Activated B cell treated with CpG ODN at 0.5 μM for 24 hours (primary cell): ENCODE measurements around the gene NDUFV3. TPM values are rescaled to one million over a fixed set of nuclear protein-coding genes. Genes with fewer than 3 reads are reported as not detected.

Experiments used
- ATAC-seq: fragments of 200-7000 bp; cut with Tn5 transposase; one replicate; pipeline ENCODE4 v1.10.0; 2021; ENCODE audit warnings: low read depth, mild to moderate bottlenecking, moderate library complexity
- CTCF ChIA-PET: fragments of 350-600 bp; sonication (Branson Sonifier 250); formaldehyde crosslinking; loops from one replicate; lab custom pipeline; 2021; ENCODE audit warnings: antibody characterized with exemption; lab: Charles Lee
- POLR2A ChIA-PET: fragments of 350-600 bp; sonication (Branson Sonifier 250); formaldehyde crosslinking; loops from one replicate; lab custom pipeline; 2021; ENCODE audit warnings: antibody characterized with exemption; lab: Charles Lee
- DNase-seq: peaks from one replicate; pipeline ENCODE4 v3.0.0; 2022
- H3K27ac Mint-ChIP-seq: one replicate; pipeline ENCODE4 v1.8.0; 2020; ENCODE audit warnings: mixed read lengths
- H3K27me3 Mint-ChIP-seq: one replicate; pipeline ENCODE4 v1.8.0; 2021; ENCODE audit warnings: mixed read lengths
- H3K36me3 Mint-ChIP-seq: one replicate; pipeline ENCODE4 v1.8.0; 2021; ENCODE audit warnings: low read depth, mixed read lengths
- H3K4me1 Mint-ChIP-seq: one replicate; pipeline ENCODE4 v1.8.0; 2021; ENCODE audit warnings: mixed read lengths
- H3K4me3 Mint-ChIP-seq: one replicate; pipeline ENCODE4 v1.8.0; 2020; ENCODE audit warnings: mild to moderate bottlenecking, mixed read lengths
- H3K9me3 Mint-ChIP-seq: one replicate; pipeline ENCODE4 v1.8.0; 2020; ENCODE audit warnings: mixed read lengths
- CTCF ChIP-seq: fragments of 200-600 bp; IDR thresholded peaks from one replicate; pipeline ENCODE4 v1.8.0; 2022; ENCODE audit warnings: antibody characterized with exemption, mild to moderate bottlenecking
- intact Hi-C: fragments of 100-400 bp; cut with micrococcal nuclease; formaldehyde crosslinking; loops from one replicate; pipeline ENCODE4 v1.15.1; 2024
- total RNA-seq: library from RNA; stranded (reverse); gene quantifications from 2 replicates; pipeline ENCODE4 v1.2.3, GENCODE V29; 2022

The NDUFV3 gene
- total RNA-seq, 1 donor from 2014 or later: 27.1 TPM

GRCh38 chr21:42880352-42880751, 12.8 kb upstream of the NDUFV3 start:
- intact Hi-C loops: no loop called here
- Mint-ChIP-seq H3K36me3 (peaks cover 22% of the 10 kb centered on the region), H3K27me3 (no peaks in the 10 kb centered on the region), H3K4me1 (peaks cover 23% of the 10 kb centered on the region), H3K9me3 (no peaks in the 10 kb centered on the region), H3K27ac (peak overlapping the region; percentile 95), H3K4me3 (peak overlapping the region; percentile 91)
- TF ChIP-seq CTCF: no peak
- no peak for ATAC-seq
- POLR2A ChIA-PET: interaction anchor here (0.5 to 2.8 kb wide), 2 partner anchors 13 to 32 kb away, joined by 3 to 39 read pairs; partner anchors contain the start of gene NDUFV3
- no peak for DNase-seq
- CTCF ChIA-PET: no interaction called here

- peaks cover 6% of the 10 kb centered on the region for H3K36me3 Mint-ChIP-seq
- ChIA-PET POLR2A (no interaction called here), CTCF (no interaction called here)
- no peak for ATAC-seq
- no peak overlapping the region for H3K4me3 Mint-ChIP-seq
- intact Hi-C loops: no loop called here
- no peak overlapping the region for H3K27ac Mint-ChIP-seq
- TF ChIP-seq CTCF: no peak
- H3K4me1 Mint-ChIP-seq: peaks cover 14% of the 10 kb centered on the region
- DNase-seq: no peak
- no peaks in the 10 kb centered on the region for H3K9me3 Mint-ChIP-seq
- no peaks in the 10 kb centered on the region for H3K27me3 Mint-ChIP-seq
Measured at GRCh38 chr21:42883921-42884320, 9.2 kb upstream of the NDUFV3 start.

GRCh38 chr21:42887326-42887725, 5.8 kb upstream of the NDUFV3 start:
- Mint-ChIP-seq H3K9me3 (no peaks in the 10 kb centered on the region), H3K36me3 (no peaks in the 10 kb centered on the region), H3K4me3 (no peak overlapping the region), H3K27ac (no peak overlapping the region), H3K27me3 (no peaks in the 10 kb centered on the region), H3K4me1 (peaks cover 2% of the 10 kb centered on the region)
- no peak for DNase-seq
- intact Hi-C loops: no loop called here
- no peak for TF ChIP-seq CTCF
- no peak for ATAC-seq
- CTCF ChIA-PET: no interaction called here
- POLR2A ChIA-PET: no interaction called here

GRCh38 chr21:42892582-42892930, 553 bp upstream of the NDUFV3 start:
- H3K4me1 Mint-ChIP-seq: peaks cover 13% of the 10 kb centered on the region
- no peaks in the 10 kb centered on the region for H3K9me3 Mint-ChIP-seq
- ChIA-PET CTCF (interaction anchor here (0.7 to 1.1 kb wide), 2 partner anchors 298 to 583 kb away, joined by 3 read pairs; no protein-coding TSS in a partner anchor), POLR2A (interaction anchor here (0.5 to 3.1 kb wide), 7 partner anchors 11 to 178 kb away, joined by 3 to 39 read pairs (median 8); partner anchors contain the start of genes PKNOX1 and WDR4)
- TF ChIP-seq CTCF: no peak
- H3K36me3 Mint-ChIP-seq: peaks cover 9% of the 10 kb centered on the region
- intact Hi-C loops: loop anchor here (2.0 kb wide), 2 partner anchors 42 to 896 kb away; partner anchors contain the start of gene RRP1
- no peaks in the 10 kb centered on the region for H3K27me3 Mint-ChIP-seq
- peak overlapping the region; percentile 87 for H3K4me3 Mint-ChIP-seq
- DNase-seq (no peak), ATAC-seq (peak; percentile 14)
- peak overlapping the region; percentile 90 for H3K27ac Mint-ChIP-seq

GRCh38 chr21:42900446-42900845, 7.3 kb downstream of the NDUFV3 start:
- Mint-ChIP-seq H3K4me1 (no peaks in the 10 kb centered on the region), H3K27ac (no peak overlapping the region), H3K4me3 (no peak overlapping the region), H3K9me3 (no peaks in the 10 kb centered on the region), H3K27me3 (no peaks in the 10 kb centered on the region), H3K36me3 (peaks cover 60% of the 10 kb centered on the region)
- DNase-seq (no peak), ATAC-seq (no peak)
- CTCF ChIA-PET: no interaction called here
- no peak for TF ChIP-seq CTCF
- POLR2A ChIA-PET: no interaction called here
- intact Hi-C loops: no loop called here
